ENCODE results near the gene OR4K14. TPM values are rescaled to one million over a fixed set of nuclear protein-coding genes. Genes with fewer than 3 reads are reported as not detected.

OR4K14 gene
- total RNA-seq, 6 donors from 2014 or later, result not detected

DNA sequence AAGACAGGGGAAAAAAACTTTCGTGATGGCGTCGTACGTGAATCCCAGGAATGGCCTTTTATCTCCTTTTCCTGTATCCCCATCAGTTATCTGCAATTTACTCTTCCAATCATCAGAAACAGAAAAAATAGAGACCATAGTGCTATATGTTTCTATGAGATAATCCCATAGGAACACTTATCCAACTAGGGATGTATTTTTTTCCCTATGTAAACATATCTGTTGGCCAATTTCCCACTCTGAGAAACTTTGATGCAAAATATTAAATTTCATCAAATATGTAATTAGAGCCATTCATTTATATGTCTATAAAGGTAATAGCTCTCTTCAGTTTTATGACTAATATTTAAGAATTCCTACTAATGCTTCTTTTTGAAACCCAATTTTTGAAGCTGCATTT, 16.8 kb upstream of the OR4K14 start, which contains the start of gene OR4K13:
Gene OR4K13, minus strand, starts transcription at position 101 of the 400 bp plus-strand sequence. CDS start 1,280 bp downstream, outside the sequence.
- Histone ChIP-seq H3K4me3 (no peak within 1 kb of the TSS), H3K27me3 (no peaks in the 10 kb centered on the region), H3K36me3 (no peaks in the 10 kb centered on the region), H3K27ac (no peak within 1 kb of the TSS), H3K9me3 (no peaks in the 10 kb centered on the region), H3K4me1 (no peaks in the 10 kb centered on the region)
- WGBS, 2 donors, result 89 to 92% methylated on average over 4 of the region's 4 CpGs
- TF ChIP-seq EP300 (IDR thresholded peaks at IDR 0.05) (no peak), POLR2A (IDR thresholded peaks at IDR 0.05) (no peak), POLR2AphosphoS5 (IDR thresholded peaks at IDR 0.05) (no peak)
- TF ChIP-seq, protein P1, sequence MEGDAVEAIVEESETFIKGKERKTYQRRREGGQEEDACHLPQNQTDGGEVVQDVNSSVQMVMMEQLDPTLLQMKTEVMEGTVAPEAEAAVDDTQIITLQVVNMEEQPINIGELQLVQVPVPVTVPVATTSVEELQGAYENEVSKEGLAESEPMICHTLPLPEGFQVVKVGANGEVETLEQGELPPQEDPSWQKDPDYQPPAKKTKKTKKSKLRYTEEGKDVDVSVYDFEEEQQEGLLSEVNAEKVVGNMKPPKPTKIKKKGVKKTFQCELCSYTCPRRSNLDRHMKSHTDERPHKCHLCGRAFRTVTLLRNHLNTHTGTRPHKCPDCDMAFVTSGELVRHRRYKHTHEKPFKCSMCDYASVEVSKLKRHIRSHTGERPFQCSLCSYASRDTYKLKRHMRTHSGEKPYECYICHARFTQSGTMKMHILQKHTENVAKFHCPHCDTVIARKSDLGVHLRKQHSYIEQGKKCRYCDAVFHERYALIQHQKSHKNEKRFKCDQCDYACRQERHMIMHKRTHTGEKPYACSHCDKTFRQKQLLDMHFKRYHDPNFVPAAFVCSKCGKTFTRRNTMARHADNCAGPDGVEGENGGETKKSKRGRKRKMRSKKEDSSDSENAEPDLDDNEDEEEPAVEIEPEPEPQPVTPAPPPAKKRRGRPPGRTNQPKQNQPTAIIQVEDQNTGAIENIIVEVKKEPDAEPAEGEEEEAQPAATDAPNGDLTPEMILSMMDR (IDR thresholded peaks at IDR 0.05), result no peak
- no peak for DNase-seq
- ATAC-seq (ENCODE audit: low FRiP score in 2 of 2), result no peak

- DNase-seq (no peak), ATAC-seq (ENCODE audit: low FRiP score in 2 of 2) (no peak)
- no peaks in the 10 kb centered on the region for H3K27me3 ChIP-seq
- 65 to 73% methylated on average over 3 of the region's 3 CpGs for WGBS, 2 donors
- H3K27ac ChIP-seq, result no peak overlapping the region
- no peaks in the 10 kb centered on the region for H3K9me3 ChIP-seq
- no peak overlapping the region for H3K4me3 ChIP-seq
- H3K36me3 ChIP-seq, result no peaks in the 10 kb centered on the region
- H3K4me1 ChIP-seq, result no peaks in the 10 kb centered on the region
- TF ChIP-seq, protein P1 (IDR thresholded peaks at IDR 0.05), result no peak
- no peak for TF ChIP-seq POLR2AphosphoS5 (IDR thresholded peaks at IDR 0.05)
- no peak for TF ChIP-seq EP300 (IDR thresholded peaks at IDR 0.05)
- no peak for TF ChIP-seq POLR2A (IDR thresholded peaks at IDR 0.05)
Measured at GRCh38 chr14:20035449-20035848, 16.3 kb upstream of the OR4K14 start.

DNA sequence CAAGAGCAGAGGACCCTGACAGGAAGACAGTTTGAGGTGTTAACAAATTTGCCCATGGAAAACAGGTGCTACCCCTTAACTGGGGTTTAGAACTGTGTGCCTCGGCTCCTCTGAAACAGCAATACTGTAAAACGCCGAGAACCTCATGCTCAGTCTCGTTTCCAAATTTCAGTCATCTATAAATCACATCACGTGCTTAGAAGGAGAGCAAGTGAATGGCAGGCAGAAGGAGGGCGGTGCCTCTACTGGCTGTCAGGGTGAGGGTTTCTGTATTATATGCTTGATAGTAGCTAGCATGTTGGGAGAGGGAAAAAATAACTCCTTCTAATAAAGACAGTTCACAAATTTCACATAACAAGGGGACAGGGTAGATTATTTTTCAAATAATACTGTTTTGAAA, 12.0 kb upstream of the OR4K14 start:
- TF ChIP-seq EP300 (IDR thresholded peaks at IDR 0.05) (no peak), POLR2AphosphoS5 (IDR thresholded peaks at IDR 0.05) (no peak)
- TF ChIP-seq, protein P1 (IDR thresholded peaks at IDR 0.05), result no peak
- WGBS, 2 donors, result 68 to 77% methylated on average over 6 of the region's 6 CpGs
- Histone ChIP-seq H3K9me3 (no peaks in the 10 kb centered on the region), H3K4me3 (no peak overlapping the region), H3K27me3 (no peaks in the 10 kb centered on the region), H3K36me3 (no peaks in the 10 kb centered on the region), H3K4me1 (no peaks in the 10 kb centered on the region), H3K27ac (no peak overlapping the region)
- no peak for ATAC-seq (ENCODE audit: low FRiP score in 2 of 2)
- no peak for DNase-seq

- Histone ChIP-seq H3K27ac (no peak overlapping the region), H3K9me3 (no peaks in the 10 kb centered on the region), H3K36me3 (no peaks in the 10 kb centered on the region), H3K27me3 (no peaks in the 10 kb centered on the region), H3K4me3 (no peak overlapping the region), H3K4me1 (no peaks in the 10 kb centered on the region)
- TF ChIP-seq POLR2A (IDR thresholded peaks at IDR 0.05) (no peak), EP300 (IDR thresholded peaks at IDR 0.05) (no peak), POLR2AphosphoS5 (IDR thresholded peaks at IDR 0.05) (no peak)
- ATAC-seq (ENCODE audit: low FRiP score in 2 of 2) (no peak), DNase-seq (no peak)
Measured at GRCh38 chr14:20008156-20008555, 11.0 kb downstream of the OR4K14 start.

GRCh38 chr14:20002319-20002718, 16.8 kb downstream of the OR4K14 start:
- WGBS, 2 donors, result 66 to 73% methylated on average over 7 of the region's 7 CpGs
- Histone ChIP-seq H3K4me3 (no peak overlapping the region), H3K4me1 (no peaks in the 10 kb centered on the region), H3K27ac (no peak overlapping the region), H3K27me3 (no peaks in the 10 kb centered on the region), H3K36me3 (no peaks in the 10 kb centered on the region), H3K9me3 (no peaks in the 10 kb centered on the region)
- TF ChIP-seq EP300 (IDR thresholded peaks at IDR 0.05) (no peak), POLR2A (IDR thresholded peaks at IDR 0.05) (no peak), POLR2AphosphoS5 (IDR thresholded peaks at IDR 0.05) (no peak)
- TF ChIP-seq, protein P1 (IDR thresholded peaks at IDR 0.05), result no peak
- ATAC-seq (ENCODE audit: low FRiP score in 2 of 2) (peak in 1 of 2 donors; percentile 24), DNase-seq (no peak)

Measured in upper lobe of left lung (tissue), 6 donors.